ENCODE results near the gene XIAP. TPM values are rescaled to one million over a fixed set of nuclear protein-coding genes. Genes with fewer than 3 reads are reported as not detected.

XIAP gene
- polyA plus RNA-seq, 12 donors: 30.6 to 39.2 (median 33.9) TPM; not detected in 1

DNA sequence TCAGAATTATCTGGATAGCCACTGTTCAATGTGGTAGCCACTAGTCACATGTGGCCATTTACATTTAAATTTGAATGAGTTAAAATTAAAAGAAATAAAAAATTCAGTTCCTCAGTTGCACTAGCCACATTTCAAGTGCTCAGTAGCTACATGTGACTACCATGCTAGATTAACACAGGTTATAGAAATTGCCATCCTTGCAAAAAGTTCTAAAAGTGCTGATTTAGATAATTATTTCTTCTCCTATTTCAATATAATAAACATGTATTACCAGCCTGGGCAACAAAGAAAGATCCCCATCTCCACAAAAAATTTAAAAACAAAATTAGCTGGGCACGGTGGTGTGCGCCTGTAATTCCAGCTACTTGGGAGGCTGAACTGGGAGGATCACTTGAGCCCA is 90.0 kb downstream of the XIAP start:
- no peak for DNase-seq

DNA sequence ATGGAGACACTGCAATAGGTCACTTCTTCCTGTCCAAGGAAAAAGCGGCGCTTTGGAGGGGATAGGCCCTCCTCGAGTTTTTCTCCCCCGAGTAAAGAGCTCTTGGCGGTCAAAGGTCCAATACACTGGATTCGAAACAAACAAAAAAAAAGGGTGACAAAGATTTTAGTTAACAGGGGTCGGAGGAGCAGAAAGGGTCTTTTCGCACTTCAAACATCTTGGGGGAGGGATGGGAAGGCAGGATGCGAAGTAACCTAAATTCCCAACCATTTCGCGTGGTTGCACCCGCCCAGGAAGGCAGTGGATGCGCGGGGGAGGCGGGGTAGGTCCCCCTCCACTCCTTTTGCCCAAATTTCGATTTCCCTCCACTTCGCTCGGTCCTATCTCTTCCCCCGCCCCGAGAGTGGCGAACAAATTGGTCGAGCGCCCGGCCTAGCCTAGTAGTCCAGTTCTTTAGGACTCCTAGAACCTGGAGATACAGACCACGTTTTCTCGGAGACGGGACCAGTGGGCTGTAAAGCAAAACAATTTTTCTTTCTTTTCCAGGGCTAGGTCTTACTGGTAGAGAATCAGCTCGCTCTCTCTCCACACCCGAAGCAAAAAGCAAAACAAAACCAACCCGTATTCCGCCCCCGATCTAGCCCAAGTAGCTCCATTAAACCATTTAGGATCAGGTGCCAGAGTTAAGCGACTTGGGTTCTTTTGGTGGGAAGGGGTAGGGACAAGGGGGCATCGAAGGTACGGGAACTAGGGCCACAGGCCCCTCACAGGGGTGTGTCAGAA is 99.6 kb downstream of the XIAP start:
- DNase-seq: peak; percentile 33

DNA sequence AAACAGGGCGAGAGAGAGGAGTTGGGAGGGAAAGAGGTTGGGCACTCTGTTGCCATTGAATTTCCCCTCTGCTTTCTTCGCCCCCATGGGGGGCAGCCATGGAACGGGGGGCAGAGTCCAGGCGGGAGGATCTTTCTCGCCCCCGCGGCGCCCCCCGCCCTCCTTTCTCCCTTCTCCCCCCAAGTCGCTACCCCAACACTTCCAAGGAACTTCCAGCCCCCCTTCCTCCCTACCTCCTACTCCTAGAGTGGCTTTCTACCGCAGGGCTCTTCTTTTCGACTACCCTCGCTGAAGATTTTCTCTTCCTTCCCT is 101.1 kb downstream of the XIAP start:
- DNase-seq: no peak

DNA sequence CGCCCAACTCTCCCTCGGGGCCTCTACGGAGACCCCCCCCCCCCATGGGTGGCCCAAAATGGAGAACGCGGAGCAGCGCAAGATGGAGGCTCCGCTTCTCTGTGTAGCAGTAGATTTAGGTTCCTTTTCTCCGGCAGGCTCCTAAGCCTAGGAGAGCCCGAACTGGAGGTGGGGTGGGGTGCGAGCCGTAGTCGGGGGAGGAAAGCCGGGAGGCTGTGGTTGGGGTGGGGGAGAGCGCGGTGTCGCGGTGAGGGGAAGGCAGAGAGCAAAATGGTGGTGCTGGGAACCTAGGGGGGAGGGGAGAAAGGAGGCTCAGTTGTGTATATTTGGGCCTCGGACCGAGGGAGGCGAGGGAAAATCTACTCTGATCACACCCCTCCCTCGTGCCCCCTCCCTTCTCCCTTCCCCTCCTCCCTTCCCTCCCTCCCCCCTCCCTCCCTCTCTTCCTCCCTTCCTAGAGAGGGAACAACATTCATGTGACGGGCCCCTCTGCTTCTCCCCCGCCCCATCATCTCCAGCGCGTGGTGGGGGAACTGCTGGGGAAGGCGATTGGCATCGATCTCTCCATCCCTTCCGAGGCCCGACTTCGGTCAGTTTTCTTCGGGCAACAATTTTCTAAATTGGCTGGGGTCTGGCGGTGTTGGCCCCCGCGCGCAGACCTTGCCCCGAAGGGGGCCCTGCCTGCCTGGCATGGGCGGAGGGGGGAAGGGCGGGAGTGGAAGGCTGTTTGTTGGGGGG is 101.6 kb downstream of the XIAP start, which contains the start of gene STAG2:
TSS of gene STAG2 (plus strand) at position 439 of the 738 bp plus-strand sequence. CDS start 60,922 bp downstream, outside the sequence.
- peak; percentile 88 for DNase-seq

DNA sequence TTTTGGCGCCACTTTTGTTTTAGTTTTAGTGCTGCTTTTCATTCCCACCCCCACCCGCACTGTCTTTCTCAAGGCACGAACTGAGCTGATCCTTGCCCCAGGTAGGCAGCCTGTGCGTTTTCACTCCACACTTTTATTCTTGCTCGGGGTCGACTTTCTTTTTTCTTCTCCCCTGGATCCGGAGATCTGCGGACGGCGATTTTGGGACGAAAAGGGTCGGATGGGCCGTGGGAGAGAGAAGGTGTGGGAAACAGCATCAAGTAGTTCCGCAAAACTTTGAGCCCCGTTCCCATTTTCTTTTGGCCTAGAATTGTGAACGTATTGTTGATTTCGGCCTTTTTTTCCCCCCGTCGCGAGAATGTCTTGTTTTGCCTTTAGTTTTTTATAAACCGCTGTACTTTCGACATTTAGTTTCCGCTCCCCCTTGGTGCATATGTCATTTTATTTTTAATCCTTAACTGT is 102.2 kb downstream of the XIAP start:
- DNase-seq: no peak

DNA sequence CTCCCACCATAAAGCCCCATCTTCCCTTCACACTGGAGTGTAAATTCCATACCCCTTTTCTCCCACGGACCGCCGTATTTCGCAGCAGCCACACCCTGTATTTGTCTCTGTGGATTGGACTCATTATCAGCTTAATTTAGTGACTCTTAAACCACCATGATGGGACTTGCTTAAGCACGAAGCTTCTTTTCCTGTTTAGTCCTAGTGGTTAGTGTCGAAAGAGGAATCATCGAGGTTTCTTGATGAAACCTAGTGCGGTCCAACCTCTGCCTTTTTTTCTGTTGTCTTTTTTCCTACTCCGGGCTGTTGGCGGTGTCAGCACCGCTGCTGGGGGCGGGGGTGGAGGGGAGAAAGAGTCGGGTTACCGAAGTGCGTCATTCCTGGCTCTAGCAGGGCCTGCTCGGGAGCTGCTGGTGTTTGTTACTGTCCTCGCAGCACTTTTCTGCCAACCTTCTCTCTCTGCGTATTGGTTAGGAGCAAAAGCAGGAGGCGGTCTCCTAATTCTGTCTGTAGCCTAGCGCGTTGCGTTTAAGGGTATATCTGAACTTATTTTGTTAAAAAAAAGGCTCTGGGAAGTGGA is 103.0 kb downstream of the XIAP start:
- peak; percentile 93 for DNase-seq

Other genes starting within 250 kb of the XIAP start
- 100 to 1,000 TPM in 2 of 12 donors, 10 to 100 TPM in 9, not detected in 1; 46.1 to 127 (median 72.9) TPM for gene THOC2, start 127.0 kb upstream of the XIAP start, polyA plus RNA-seq (ENCODE audit: insufficient read length in 12 of 12)
- 100 to 1,000 TPM in 1 of 12 donors, 10 to 100 TPM in 10, not detected in 1; 68.9 to 121 (median 88.2) TPM for gene STAG2, start 101.7 kb downstream of the XIAP start, polyA plus RNA-seq (ENCODE audit: insufficient read length in 12 of 12)